Activated CD8-positive, alpha-beta T cell treated with anti-CD3 and anti-CD28 coated beads for 36 hours (primary cell): ENCODE results near the gene FAM167B. TPM values are rescaled to one million over a fixed set of nuclear protein-coding genes. Genes with fewer than 3 reads are reported as not detected.
A peak's percentile ranks its signal among the peaks of the same experiment; 100 is the strongest.

Experiments
- ATAC-seq: fragments of 200-7000 bp; cut with Tn5 transposase; one replicate; pipeline ENCODE4 v1.10.0; 2021; ENCODE audit warnings: mild to moderate bottlenecking, moderate library complexity
- CTCF ChIA-PET: fragments of 350-600 bp; sonication (Branson Sonifier 250); formaldehyde crosslinking; loops from one replicate; lab custom pipeline; 2021; ENCODE audit warnings: antibody characterized with exemption; lab: Charles Lee
- POLR2A ChIA-PET: fragments of 350-600 bp; sonication (Branson Sonifier 250); formaldehyde crosslinking; loops from one replicate; lab custom pipeline; 2021; ENCODE audit warnings: antibody characterized with exemption; lab: Charles Lee
- DNase-seq: peaks from one replicate; pipeline ENCODE4 v3.0.0-alpha.2; 2020
- H3K27ac Mint-ChIP-seq: one replicate; pipeline ENCODE4 v1.8.0; 2021; ENCODE audit warnings: mild to moderate bottlenecking, mixed read lengths
- H3K27me3 Mint-ChIP-seq: one replicate; pipeline ENCODE4 v1.8.0; 2021; ENCODE audit warnings: mixed read lengths
- H3K36me3 Mint-ChIP-seq: one replicate; pipeline ENCODE4 v1.8.0; 2021; ENCODE audit warnings: low read depth, mixed read lengths
- H3K4me1 Mint-ChIP-seq: one replicate; pipeline ENCODE4 v1.8.0; 2021; ENCODE audit warnings: low read depth, mixed read lengths
- H3K4me3 Mint-ChIP-seq: one replicate; pipeline ENCODE4 v1.8.0; 2021; ENCODE audit warnings: mild to moderate bottlenecking, moderate library complexity, mixed read lengths
- H3K9me3 Mint-ChIP-seq: one replicate; pipeline ENCODE4 v1.8.0; 2021; ENCODE audit warnings: mixed read lengths
- intact Hi-C: fragments of 100-400 bp; cut with micrococcal nuclease; formaldehyde crosslinking; loops from one replicate; pipeline ENCODE4 v1.10.0; 2022
- total RNA-seq, 2 experiments: library from RNA; stranded (reverse); gene quantifications; one replicate each; pipeline ENCODE4 v1.2.3, GENCODE V29; 2021
- TF ChIP-seq, protein P1 (sequence below): fragments of 200-600 bp; IDR thresholded peaks from one replicate; pipeline ENCODE4 v1.8.0; 2022; ENCODE audit warnings: antibody characterized with exemption, mild to moderate bottlenecking

The FAM167B gene
- total RNA-seq, 2 experiments from 2014 or later: 0.38 to 0.89 TPM

DNA sequence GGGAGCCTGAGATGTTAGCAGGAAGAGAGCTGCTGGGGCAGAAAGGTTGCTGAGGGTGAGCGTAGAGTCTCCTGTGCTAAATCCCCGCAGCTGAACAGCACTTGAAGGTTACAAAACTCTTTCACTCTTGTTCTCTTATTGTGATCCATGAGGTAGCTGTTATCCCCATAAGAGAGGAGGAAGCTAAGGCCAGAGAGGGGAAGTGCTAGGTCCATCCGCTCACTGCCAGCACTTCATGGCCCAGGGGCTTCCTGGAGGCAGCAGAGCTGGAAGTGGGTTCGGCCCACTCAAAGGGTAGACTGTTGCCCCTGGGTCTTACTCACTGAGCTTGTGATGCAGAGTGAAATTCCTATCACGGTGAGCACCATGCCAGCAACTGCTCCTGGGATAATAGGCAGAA, 30.5 kb upstream of the FAM167B start:
- intact Hi-C loops: no loop called here
- DNase-seq (no peak), ATAC-seq (no peak)
- peaks cover 18% of the 10 kb centered on the region for H3K4me1 Mint-ChIP-seq
- CTCF ChIA-PET: interaction anchor here (0.8 to 4.3 kb wide), 35 partner anchors 8 to 231 kb away, joined by 3 to 44 read pairs (median 8); partner anchors contain the start of genes CCDC28B, HDAC1, IQCC and LCK
- H3K9me3 Mint-ChIP-seq: no peaks in the 10 kb centered on the region
- H3K27ac Mint-ChIP-seq: no peak overlapping the region
- TF ChIP-seq, protein P1, sequence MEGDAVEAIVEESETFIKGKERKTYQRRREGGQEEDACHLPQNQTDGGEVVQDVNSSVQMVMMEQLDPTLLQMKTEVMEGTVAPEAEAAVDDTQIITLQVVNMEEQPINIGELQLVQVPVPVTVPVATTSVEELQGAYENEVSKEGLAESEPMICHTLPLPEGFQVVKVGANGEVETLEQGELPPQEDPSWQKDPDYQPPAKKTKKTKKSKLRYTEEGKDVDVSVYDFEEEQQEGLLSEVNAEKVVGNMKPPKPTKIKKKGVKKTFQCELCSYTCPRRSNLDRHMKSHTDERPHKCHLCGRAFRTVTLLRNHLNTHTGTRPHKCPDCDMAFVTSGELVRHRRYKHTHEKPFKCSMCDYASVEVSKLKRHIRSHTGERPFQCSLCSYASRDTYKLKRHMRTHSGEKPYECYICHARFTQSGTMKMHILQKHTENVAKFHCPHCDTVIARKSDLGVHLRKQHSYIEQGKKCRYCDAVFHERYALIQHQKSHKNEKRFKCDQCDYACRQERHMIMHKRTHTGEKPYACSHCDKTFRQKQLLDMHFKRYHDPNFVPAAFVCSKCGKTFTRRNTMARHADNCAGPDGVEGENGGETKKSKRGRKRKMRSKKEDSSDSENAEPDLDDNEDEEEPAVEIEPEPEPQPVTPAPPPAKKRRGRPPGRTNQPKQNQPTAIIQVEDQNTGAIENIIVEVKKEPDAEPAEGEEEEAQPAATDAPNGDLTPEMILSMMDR: no peak
- no peaks in the 10 kb centered on the region for H3K36me3 Mint-ChIP-seq
- H3K4me3 Mint-ChIP-seq: no peak overlapping the region
- POLR2A ChIA-PET: interaction anchor here (0.8 to 1.9 kb wide), 9 partner anchors 9 to 161 kb away, joined by 3 to 9 read pairs (median 4); partner anchors contain the start of genes IQCC and LCK
- H3K27me3 Mint-ChIP-seq: no peaks in the 10 kb centered on the region

DNA sequence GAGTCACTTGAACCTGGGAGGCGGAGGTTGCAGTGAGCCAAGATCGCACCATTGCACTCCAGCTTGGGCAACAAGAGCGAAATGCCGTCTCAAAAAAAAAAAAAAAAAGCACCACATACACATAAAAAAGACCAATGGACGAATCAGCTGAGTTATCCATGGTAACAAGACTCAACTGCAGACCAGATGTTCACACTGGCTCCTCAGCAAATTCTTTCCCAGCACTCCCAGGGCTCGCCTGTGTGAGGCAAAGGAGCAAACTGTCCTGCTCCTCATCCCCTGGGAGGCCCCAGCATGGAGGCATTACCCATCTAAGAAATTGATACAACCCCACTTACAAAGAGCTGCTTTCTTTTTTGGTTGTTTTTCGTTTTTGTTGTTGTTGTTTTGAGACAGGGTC, 28.0 kb upstream of the FAM167B start:
- DNase-seq (no peak), ATAC-seq (no peak)
- peaks cover 22% of the 10 kb centered on the region for H3K4me1 Mint-ChIP-seq
- TF ChIP-seq, protein P1: no peak
- CTCF ChIA-PET: no interaction called here
- no peaks in the 10 kb centered on the region for H3K27me3 Mint-ChIP-seq
- H3K36me3 Mint-ChIP-seq: peaks cover 14% of the 10 kb centered on the region
- POLR2A ChIA-PET: interaction anchor here (2.8 kb wide), 1 partner anchor 13 kb away, joined by 9 read pairs; the partner anchor contains the start of gene IQCC
- intact Hi-C loops: no loop called here
- H3K4me3 Mint-ChIP-seq: no peak overlapping the region
- H3K27ac Mint-ChIP-seq: no peak overlapping the region
- no peaks in the 10 kb centered on the region for H3K9me3 Mint-ChIP-seq

DNA sequence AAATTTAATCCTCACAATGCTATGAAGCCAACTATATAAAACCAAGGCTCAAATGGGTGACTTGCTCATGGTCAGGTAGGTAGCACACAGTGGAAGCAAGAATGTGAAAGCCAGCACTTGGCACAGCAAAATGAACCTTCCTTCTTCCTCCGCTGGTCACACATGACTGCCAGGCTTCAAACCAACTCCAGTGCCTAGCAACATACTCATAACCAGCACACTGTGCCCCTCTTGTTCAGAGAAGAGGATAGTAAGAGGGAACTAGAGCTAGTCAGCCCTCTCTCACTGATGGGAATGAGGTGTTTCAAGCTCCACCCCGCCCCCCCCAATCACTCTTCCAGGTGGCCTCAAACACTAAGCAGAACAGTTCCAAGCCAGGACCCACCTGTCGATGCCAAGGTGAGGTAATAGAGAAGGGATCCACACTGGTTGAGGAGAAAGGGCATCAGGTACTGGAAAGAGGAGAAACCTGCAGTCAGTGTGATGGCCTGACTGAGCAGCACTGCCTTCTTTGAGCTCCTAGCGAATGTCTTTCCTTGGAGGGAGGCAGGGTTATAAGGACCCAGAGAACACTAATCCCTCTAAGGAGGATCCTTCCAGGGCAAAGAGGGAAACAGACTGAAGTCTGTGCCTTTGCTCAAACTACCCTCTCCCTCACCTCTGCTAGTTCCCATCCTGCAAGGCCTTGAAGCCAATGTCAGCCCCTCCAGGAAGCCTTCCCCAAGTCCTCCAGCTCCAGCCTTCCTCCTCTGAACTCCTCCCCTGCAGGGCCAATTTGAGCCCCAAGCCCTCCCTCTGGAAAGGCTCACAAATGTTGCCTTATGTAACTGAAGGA, 26.1 kb upstream of the FAM167B start:
- Mint-ChIP-seq H3K4me3 (peak overlapping the region; percentile 96), H3K36me3 (peaks cover 24% of the 10 kb centered on the region), H3K27me3 (no peaks in the 10 kb centered on the region), H3K9me3 (no peaks in the 10 kb centered on the region), H3K4me1 (peaks cover 29% of the 10 kb centered on the region), H3K27ac (peak overlapping the region; percentile 98)
- TF ChIP-seq, protein P1: no peak
- CTCF ChIA-PET: interaction anchor here (1.2 to 2.3 kb wide), 2 partner anchors 15 to 28 kb away, joined by 4 to 12 read pairs; no protein-coding TSS in a partner anchor
- intact Hi-C loops: no loop called here
- ATAC-seq (no peak), DNase-seq (no peak)
- POLR2A ChIA-PET: interaction anchor here (1.0 to 1.2 kb wide), 4 partner anchors 15 to 72 kb away, joined by 3 read pairs; partner anchors contain the start of gene IQCC

DNA sequence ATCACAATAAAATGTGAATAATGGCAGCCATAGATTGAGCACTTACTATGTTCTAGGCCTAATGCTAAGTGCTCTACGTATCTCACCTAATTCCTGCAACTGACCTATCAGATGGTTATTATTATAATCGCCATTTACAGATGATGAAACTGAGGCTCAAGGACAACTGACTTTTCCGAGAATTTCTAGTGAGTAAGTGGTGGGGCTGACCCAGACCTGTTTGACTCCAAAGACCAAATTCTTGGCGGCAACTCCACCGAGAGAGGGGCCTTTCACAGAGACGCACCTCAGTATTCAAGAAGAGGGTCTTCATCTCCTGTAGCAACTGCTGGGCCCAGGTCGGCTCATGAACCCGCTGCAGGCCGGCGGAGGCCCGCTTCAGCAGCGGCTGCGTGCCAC, 25.4 kb upstream of the FAM167B start:
- Mint-ChIP-seq H3K9me3 (no peaks in the 10 kb centered on the region), H3K27me3 (no peaks in the 10 kb centered on the region), H3K36me3 (peaks cover 27% of the 10 kb centered on the region), H3K27ac (peak overlapping the region; percentile 98), H3K4me3 (peak overlapping the region; percentile 96), H3K4me1 (peaks cover 33% of the 10 kb centered on the region)
- CTCF ChIA-PET: interaction anchor here (1.2 to 2.3 kb wide), 2 partner anchors 14 to 27 kb away, joined by 4 to 12 read pairs; no protein-coding TSS in a partner anchor
- TF ChIP-seq, protein P1: no peak
- POLR2A ChIA-PET: interaction anchor here (0.7 to 1.2 kb wide), 4 partner anchors 19 to 215 kb away, joined by 3 read pairs; no protein-coding TSS in a partner anchor
- no peak for ATAC-seq
- DNase-seq: no peak
- intact Hi-C loops: no loop called here
